Measurements from ENCODE around the gene KRTAP10-8. TPM values are rescaled to one million over a fixed set of nuclear protein-coding genes. Genes with fewer than 3 reads are reported as not detected.

KRTAP10-8 gene
- total RNA-seq, 1 experiment from 2014 or later: not detected

DNA sequence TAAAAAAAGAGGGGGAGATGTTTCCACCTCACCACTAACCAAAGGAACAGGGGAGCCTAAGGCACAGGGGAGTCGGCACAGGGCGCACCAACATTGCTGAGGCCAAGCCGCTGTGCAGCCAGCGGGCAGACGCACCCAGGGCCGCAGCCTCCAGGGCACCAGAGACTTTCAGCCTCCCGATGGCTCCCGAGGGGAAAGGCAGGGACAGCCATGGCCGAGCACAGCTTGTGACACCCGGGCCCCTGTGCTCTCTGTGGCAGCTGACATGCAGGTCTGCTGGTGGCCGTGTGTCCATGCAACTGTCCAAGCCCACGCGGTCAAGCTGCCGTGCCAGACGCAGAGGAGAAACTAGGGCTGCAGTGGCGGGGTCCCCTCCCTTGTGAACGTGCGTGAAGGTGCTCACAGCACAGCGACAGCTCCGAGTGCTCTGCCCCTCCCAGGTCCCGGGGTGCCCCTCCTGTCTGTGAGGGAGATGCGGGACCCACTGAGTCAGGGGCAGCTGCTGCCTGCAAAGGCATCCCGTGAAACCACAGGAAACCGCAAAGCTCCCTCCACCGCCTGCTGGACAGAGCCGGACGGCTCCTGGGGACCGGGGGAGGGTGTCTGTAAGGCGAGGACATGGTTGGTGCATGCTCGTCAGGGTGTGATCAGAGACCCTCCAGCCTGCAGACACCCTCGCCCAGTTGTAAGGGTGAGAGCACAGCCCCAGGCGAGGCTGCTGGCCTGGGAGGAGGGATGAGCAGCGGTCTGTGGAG, 36.9 kb downstream of the KRTAP10-8 start:
- ChIA-PET POLR2A (ENCODE audit: unreplicated experiment) (no interaction called here), CTCF (no interaction called here)
- BruUV-seq (replicated peaks): no TSS peak
- TF ChIP-seq, protein P1, sequence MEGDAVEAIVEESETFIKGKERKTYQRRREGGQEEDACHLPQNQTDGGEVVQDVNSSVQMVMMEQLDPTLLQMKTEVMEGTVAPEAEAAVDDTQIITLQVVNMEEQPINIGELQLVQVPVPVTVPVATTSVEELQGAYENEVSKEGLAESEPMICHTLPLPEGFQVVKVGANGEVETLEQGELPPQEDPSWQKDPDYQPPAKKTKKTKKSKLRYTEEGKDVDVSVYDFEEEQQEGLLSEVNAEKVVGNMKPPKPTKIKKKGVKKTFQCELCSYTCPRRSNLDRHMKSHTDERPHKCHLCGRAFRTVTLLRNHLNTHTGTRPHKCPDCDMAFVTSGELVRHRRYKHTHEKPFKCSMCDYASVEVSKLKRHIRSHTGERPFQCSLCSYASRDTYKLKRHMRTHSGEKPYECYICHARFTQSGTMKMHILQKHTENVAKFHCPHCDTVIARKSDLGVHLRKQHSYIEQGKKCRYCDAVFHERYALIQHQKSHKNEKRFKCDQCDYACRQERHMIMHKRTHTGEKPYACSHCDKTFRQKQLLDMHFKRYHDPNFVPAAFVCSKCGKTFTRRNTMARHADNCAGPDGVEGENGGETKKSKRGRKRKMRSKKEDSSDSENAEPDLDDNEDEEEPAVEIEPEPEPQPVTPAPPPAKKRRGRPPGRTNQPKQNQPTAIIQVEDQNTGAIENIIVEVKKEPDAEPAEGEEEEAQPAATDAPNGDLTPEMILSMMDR (conservative IDR thresholded peaks at IDR 0.05): no peak
- no peak for TF ChIP-seq EZH2 (IDR thresholded peaks at IDR 0.05; ENCODE audit: low read depth)
- Histone ChIP-seq H3K9me3 (ENCODE audit: insufficient read depth, low read depth) (no peaks in the 10 kb centered on the region), H3K4me3 (no peak overlapping the region), H3K36me3 (ENCODE audit: low read depth) (no peaks in the 10 kb centered on the region), H3K79me2 (ENCODE audit: low read depth) (no peaks in the 10 kb centered on the region), H3K4me1 (replicated peaks; ENCODE audit: insufficient read depth) (no peaks in the 10 kb centered on the region), H3K9me2 (ENCODE audit: insufficient read depth) (no peaks in the 10 kb centered on the region), H3K27me3 (ENCODE audit: insufficient read depth, low read depth) (peaks cover 65% of the 10 kb centered on the region), H3K27ac (no peak overlapping the region), H4K20me1 (ENCODE audit: insufficient read depth) (no peaks in the 10 kb centered on the region), H3K4me2 (no peak overlapping the region), H2AFZ (no peak overlapping the region), H3F3A (ENCODE audit: insufficient read depth, low read depth) (no peaks in the 10 kb centered on the region)
- intact Hi-C loops (cut with micrococcal nuclease; ENCODE audit: unreplicated experiment): no loop called here
- no peak for DNase-seq

DNA sequence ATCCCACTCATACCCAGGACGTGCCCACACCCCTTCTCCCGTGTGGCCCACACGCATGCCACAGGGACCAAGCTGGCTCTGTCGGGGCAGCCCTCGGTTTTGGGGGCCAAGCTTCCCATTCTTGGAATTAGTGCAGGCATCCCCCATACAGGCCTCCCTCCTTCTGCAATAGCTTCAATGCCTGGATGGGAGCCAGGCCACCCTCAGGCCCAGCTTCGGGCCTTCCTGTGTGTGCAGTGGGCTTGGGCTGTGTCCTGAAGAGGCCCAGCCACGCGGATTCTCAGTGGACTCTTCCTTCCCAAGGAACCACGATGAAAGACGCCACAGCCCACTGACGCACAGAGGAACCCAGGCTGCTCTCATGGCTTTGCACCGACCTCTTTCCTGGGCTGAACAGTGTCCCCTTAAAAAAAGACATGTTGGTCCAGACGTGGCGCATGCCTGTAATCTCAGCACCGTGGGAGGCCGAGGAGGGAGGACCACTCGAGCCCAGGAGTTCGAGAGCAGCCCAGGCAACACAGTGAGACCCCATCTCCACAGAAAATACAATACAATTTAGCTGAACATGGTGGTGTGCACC, 37.7 kb downstream of the KRTAP10-8 start:
- TF ChIP-seq, protein P1 (conservative IDR thresholded peaks at IDR 0.05): no peak
- no peak for TF ChIP-seq EZH2 (IDR thresholded peaks at IDR 0.05; ENCODE audit: low read depth)

DNA sequence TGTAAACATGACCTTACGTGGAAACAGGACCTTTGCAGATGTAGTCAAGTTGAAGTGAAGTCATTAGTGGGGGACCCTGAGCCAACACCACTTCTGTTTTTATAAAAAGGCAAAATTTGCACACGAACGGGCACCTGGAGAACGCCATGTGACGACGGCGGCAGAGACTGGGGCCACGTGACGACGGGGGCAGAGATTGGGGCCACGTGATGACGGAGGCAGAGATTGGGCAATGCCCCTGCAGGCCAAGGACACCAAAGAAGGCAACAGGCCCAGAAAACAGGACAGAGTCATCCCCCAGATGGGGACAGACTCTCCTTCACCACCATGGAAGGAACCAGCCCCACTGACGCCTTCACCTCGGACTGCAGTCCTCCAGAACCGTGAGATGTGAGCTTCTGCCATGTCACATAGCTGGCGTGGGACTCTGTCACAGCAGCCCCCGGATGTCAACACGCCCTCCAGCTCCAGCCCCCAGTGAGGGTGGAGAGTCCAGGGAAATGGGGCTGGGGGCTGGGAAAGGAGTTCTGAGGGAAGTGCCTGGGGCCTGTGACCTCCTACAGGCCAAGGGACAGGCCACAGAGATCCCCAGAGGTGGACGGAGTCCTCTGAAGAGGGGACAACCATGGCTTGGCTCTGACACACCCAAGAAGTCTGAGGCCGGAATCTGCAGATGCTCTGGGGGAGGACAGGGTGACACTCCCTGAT, 38.5 kb downstream of the KRTAP10-8 start:
- Histone ChIP-seq H3K36me3 (ENCODE audit: low read depth) (no peaks in the 10 kb centered on the region), H3K79me2 (ENCODE audit: low read depth) (no peaks in the 10 kb centered on the region), H3K27me3 (ENCODE audit: insufficient read depth, low read depth) (peaks cover 77% of the 10 kb centered on the region), H3K9me2 (ENCODE audit: insufficient read depth) (no peaks in the 10 kb centered on the region), H3K4me3 (no peak overlapping the region), H3K4me1 (replicated peaks; ENCODE audit: insufficient read depth) (no peaks in the 10 kb centered on the region), H2AFZ (no peak overlapping the region), H3K9me3 (ENCODE audit: insufficient read depth, low read depth) (no peaks in the 10 kb centered on the region), H3K27ac (no peak overlapping the region), H3K4me2 (no peak overlapping the region), H4K20me1 (ENCODE audit: insufficient read depth) (no peaks in the 10 kb centered on the region), H3F3A (ENCODE audit: insufficient read depth, low read depth) (no peaks in the 10 kb centered on the region)
- ChIA-PET POLR2A (ENCODE audit: unreplicated experiment) (interaction anchor here (0.7 kb wide), 1 partner anchor 508 kb away, joined by 5 read pairs; no protein-coding TSS in a partner anchor), CTCF (no interaction called here)
- DNase-seq: no peak
- intact Hi-C loops (cut with micrococcal nuclease; ENCODE audit: unreplicated experiment): no loop called here
- no TSS peak for BruUV-seq (replicated peaks)
- TF ChIP-seq EZH2 (IDR thresholded peaks at IDR 0.05; ENCODE audit: low read depth): no peak
- TF ChIP-seq, protein P1 (conservative IDR thresholded peaks at IDR 0.05): no peak

More for the DNA sequence above, 37.7 kb downstream of the KRTAP10-8 start:
- H3F3A ChIP-seq (ENCODE audit: insufficient read depth, low read depth): no peaks in the 10 kb centered on the region
- ChIA-PET CTCF (no interaction called here), POLR2A (ENCODE audit: unreplicated experiment) (no interaction called here)
- no peak overlapping the region for H2AFZ ChIP-seq
- no TSS peak for BruUV-seq (replicated peaks)
- H3K9me3 ChIP-seq (ENCODE audit: insufficient read depth, low read depth): no peaks in the 10 kb centered on the region
- H3K27me3 ChIP-seq (ENCODE audit: insufficient read depth, low read depth): peaks cover 74% of the 10 kb centered on the region
- H3K27ac ChIP-seq: no peak overlapping the region
- no peaks in the 10 kb centered on the region for H4K20me1 ChIP-seq (ENCODE audit: insufficient read depth)
- no peaks in the 10 kb centered on the region for H3K36me3 ChIP-seq (ENCODE audit: low read depth)
- H3K4me2 ChIP-seq: no peak overlapping the region
- H3K4me1 ChIP-seq (replicated peaks; ENCODE audit: insufficient read depth): no peaks in the 10 kb centered on the region
- no peaks in the 10 kb centered on the region for H3K79me2 ChIP-seq (ENCODE audit: low read depth)
- no peak overlapping the region for H3K4me3 ChIP-seq
- DNase-seq: no peak
- intact Hi-C loops (cut with micrococcal nuclease; ENCODE audit: unreplicated experiment): no loop called here
- H3K9me2 ChIP-seq (ENCODE audit: insufficient read depth): no peaks in the 10 kb centered on the region

All from PC-9 (cell line).